HepG2 (cell line): ENCODE measurements around the gene ARHGEF26. TPM values are rescaled to one million over a fixed set of nuclear protein-coding genes. Genes with fewer than 3 reads are reported as not detected.

Source experiments
- ATAC-seq: fragments of 200-7000 bp; cut with Tn5 transposase; 3 replicates; pipeline ENCODE4 v1.9.1; 2020; ENCODE audit warnings: mild to moderate bottlenecking, moderate library complexity
- BruUV-seq: library from RNA; stranded (reverse); fragments of 400-500 nt; replicated peaks from 2 replicates; lab custom pipeline; 2021; lab: Mats Ljungman, UMichigan
- CTCF ChIA-PET: fragments of 300-600 bp; formaldehyde crosslinking; extraction: SDS; loops from one replicate; lab custom pipeline; 2021; ENCODE audit warnings: low total read pairs, inconsistent platforms, low intra/inter-chr PET ratio; lab: Yijun Ruan, JAX
- POLR2A ChIA-PET: fragments of 350-600 bp; sonication (Branson Sonifier 250); formaldehyde crosslinking; loops from one replicate; lab custom pipeline; 2020; ENCODE audit warnings: antibody characterized with exemption, inconsistent platforms; lab: Yijun Ruan, JAX
- DNase-seq: peaks from one replicate; pipeline ENCODE4 v3.0.0-alpha.2; 2015; ENCODE audit warnings: low spot score
- FAIRE-seq: peaks from 3 replicates; lab custom pipeline; 2011; peaks lifted over from hg19 to GRCh38; lab: Jason Lieb, UNC
- H2AFZ ChIP-seq: one replicate; pipeline ENCODE4 v1.6.1; 2011; ENCODE audit warnings: low read length, inconsistent platforms
- H3K27ac ChIP-seq: fragments of 300-600 bp; 3 replicates; pipeline ENCODE4 v1.8.0; 2011; ENCODE audit warnings: mixed run types, mild to moderate bottlenecking, mixed read lengths, low read length, inconsistent platforms; ENCODE audit not compliant: insufficient read depth; ENCODE audit errors: extremely low read length
- H3K27me3 ChIP-seq, 2 experiments: fragments of 200-600 bp in 1 of 2; 2 replicates in 1 of 2; 3 replicates in 1 of 2; pipeline versions ENCODE4 v1.6.0 to v1.8.0; 2011; ENCODE audit warnings: low read length in 2 of 2, mild to moderate bottlenecking in 2 of 2, moderate library complexity in 2 of 2, inconsistent platforms in 1 of 2; ENCODE audit not compliant: insufficient read depth in 2 of 2, control insufficient read depth in 1 of 2
- H3K36me3 ChIP-seq, 2 experiments: fragments of 200-600 bp in 1 of 2; replicated peaks in 1 of 2; 2 replicates in 1 of 2; 3 replicates in 1 of 2; pipeline versions ENCODE4 v1.5.1 to v1.8.0; 2011; ENCODE audit warnings: low read length in 2 of 2, inconsistent platforms in 1 of 2; ENCODE audit not compliant: insufficient read depth in 2 of 2, control insufficient read depth in 1 of 2
- H3K4me1 ChIP-seq: 2 replicates; pipeline ENCODE4 v1.5.1; 2012; ENCODE audit warnings: low read length, inconsistent platforms; ENCODE audit not compliant: insufficient read depth
- H3K4me2 ChIP-seq: 2 replicates; pipeline ENCODE4 v1.6.0; 2011; ENCODE audit warnings: low read depth, low read length, inconsistent platforms
- H3K4me3 ChIP-seq, 3 experiments: fragments of 200-600 bp in 1 of 3; sonication (generic), shearing (Covaris generic) in 1 of 3; replicated peaks in 1 of 3; 2 replicates each; pipeline ENCODE4 v1.5.1; 2011 to 2016; ENCODE audit warnings: low read length in 3 of 3, inconsistent platforms in 2 of 3, low read depth in 2 of 3, mild to moderate bottlenecking in 2 of 3, control low read depth in 1 of 3, mixed read lengths in 1 of 3; ENCODE audit not compliant: insufficient read depth in 1 of 3
- H3K79me2 ChIP-seq: one replicate; pipeline ENCODE4 v1.6.1; 2011; ENCODE audit warnings: low read length, inconsistent platforms; ENCODE audit not compliant: insufficient read depth
- H3K9ac ChIP-seq: 2 replicates; pipeline ENCODE4 v1.6.0; 2011; ENCODE audit warnings: mild to moderate bottlenecking, low read depth, low read length, inconsistent platforms; ENCODE audit not compliant: insufficient read depth
- H3K9me3 ChIP-seq: 2 replicates; pipeline ENCODE4 v1.5.1; 2012; ENCODE audit warnings: mild to moderate bottlenecking, low read length
- H4K20me1 ChIP-seq: 2 replicates; pipeline ENCODE4 v1.6.0; 2011; ENCODE audit warnings: inconsistent platforms, mild to moderate bottlenecking, low read length, moderate library complexity; ENCODE audit not compliant: insufficient read depth
- ARHGAP35 ChIP-seq: sonication (generic); formaldehyde crosslinking; IDR thresholded peaks from 2 replicates; pipeline ENCODE4 v1.9.0; 2022; ENCODE audit warnings: mild to moderate bottlenecking, inconsistent platforms, moderate library complexity, missing genetic modification reagents, borderline replicate concordance
- LCORL ChIP-seq, 2 experiments: fragments of 450-650 bp in 1 of 2; sonication (generic) in 1 of 2; formaldehyde crosslinking in 1 of 2; IDR thresholded peaks; 2 replicates each; pipeline versions ENCODE4 v1.5.0 to v1.6.1; 2017 to 2020; ENCODE audit warnings: antibody characterized with exemption in 1 of 2, missing genetic modification reagents in 1 of 2
- ZBTB7B ChIP-seq: sonication (generic); formaldehyde crosslinking; IDR thresholded peaks from 2 replicates; pipeline ENCODE4 v1.4.0; 2020; ENCODE audit warnings: missing genetic modification reagents
- ZNF142 ChIP-seq: sonication (generic); formaldehyde crosslinking; IDR thresholded peaks from 2 replicates; pipeline ENCODE4 v1.4.0; 2020; ENCODE audit warnings: missing genetic modification reagents
- WGBS: methylation state at CpG from one replicate; pipeline ENCODE4 v1.1.6; 2017; ENCODE audit warnings: low lambda C conversion rate; 5-methylcytosine and 5-hydroxymethylcytosine counted together
- in situ Hi-C: cut with HindIII; loops from 2 replicates; pipeline ENCODE4 v1.10.0; 2017; ENCODE audit warnings: low pct_unique_long_range_greater_than_20kb; ENCODE audit not compliant: extremely low pct_ligation_motif_present
- intact Hi-C: fragments of 100-400 bp; cut with micrococcal nuclease; formaldehyde crosslinking; loops from one replicate; pipeline ENCODE4 v1.10.0; 2022; ENCODE audit not compliant: unreplicated experiment
- polyA plus RNA-seq, 8 experiments: library from polyadenylated mRNA; depleted of rRNA in 3 of 8; stranded (reverse) in 7 of 8; unstranded in 1 of 8; fragments of >200 nt; fragmentation: Illumina TruSeq in 4 of 8; extraction: Trizol in 4 of 8; gene quantifications; 2 replicates each; pipeline versions ENCODE4 v1.2.1 to v1.2.3, GENCODE V29; 2011 to 2016; ENCODE audit warnings: low read depth in 4 of 8, missing spikeins in 1 of 8, mixed read lengths in 1 of 8; ENCODE audit not compliant: insufficient read depth in 1 of 8
- total RNA-seq, 5 experiments: library from RNA; depleted of rRNA; stranded (reverse); fragments of >200 nt; fragmentation: Illumina TruSeq; extraction: Trizol; gene quantifications; 2 replicates each; pipeline ENCODE4 v1.2.3, GENCODE V29; 2016; ENCODE audit warnings: low read depth in 1 of 5

The ARHGEF26 gene
- total and polyA plus RNA-seq, 2 of the 13 experiments (the other 11 are each of a cell fraction or from before 2014, with no cell fraction given), result 0.74 to 6.1 TPM

GRCh38 chr3:154275292-154275691 lies 154.1 kb downstream of the ARHGEF26 start (continued):
- no peak for TF ChIP-seq ZNF142 (CRISPR knock-in tag)
- TF ChIP-seq, all 625 proteins: peak for 0

GRCh38 chr3:154275965-154276364 lies 154.8 kb downstream of the ARHGEF26 start:
- no TSS peak for BruUV-seq
- Histone ChIP-seq H3K27me3 (no peaks in the 10 kb centered on the region; a peak in 1 of 5 replicates), H3K36me3 (peaks cover 12 to 49% of the 10 kb centered on the region in 2 experiments), H3K9me3 (no peaks in the 10 kb centered on the region)
- ATAC-seq, result no peak
- TF ChIP-seq ZBTB7B (CRISPR knock-in tag) (no peak), ARHGAP35 (CRISPR knock-in tag) (no peak), LCORL (IDR thresholded peaks at IDR 0.05) (peak; percentile 55; the same call in 1 of the 2 replicates), LCORL (CRISPR knock-in tag; IDR thresholded peaks at IDR 0.05) (no peak)
- TF ChIP-seq, all 625 proteins: peak for 1
- ChIA-PET CTCF (no interaction called here), POLR2A (no interaction called here)
- intact Hi-C loops, result no loop called here
- H3K79me2 ChIP-seq, result no peaks in the 10 kb centered on the region
- DNase-seq, result no peak
- no peak for FAIRE-seq
- H3K4me2 ChIP-seq, result no peak overlapping the region
- no peaks in the 10 kb centered on the region for H4K20me1 ChIP-seq
- no peak overlapping the region for H3K27ac ChIP-seq
- H3K9ac ChIP-seq, result no peak overlapping the region
- no peaks in the 10 kb centered on the region for H3K4me1 ChIP-seq
- no peak overlapping the region for H2AFZ ChIP-seq
- 100% methylated on average over 2 of the region's 2 CpGs for WGBS
- in situ Hi-C loops, result no loop called here
- H3K4me3 ChIP-seq, result no peak overlapping the region
